Measurements from ENCODE around the gene OTUB2.

GRCh38 chr14:93991212-93991611, 34.9 kb upstream of the OTUB2 start:
- TF ChIP-seq CTCF (IDR thresholded peaks at IDR 0.05) (no peak), EP300 (IDR thresholded peaks at IDR 0.05) (no peak)
